ENCODE data around the gene RAB1B. TPM values are rescaled to one million over a fixed set of nuclear protein-coding genes. Genes with fewer than 3 reads are reported as not detected.

Gene RAB1B
- total RNA-seq, 4 donors from 2014 or later: 96.0 to 194 (median 130) TPM

GRCh38 chr11:66278363-66279091, 10.1 kb downstream of the RAB1B start:
- H3K9me3 ChIP-seq: no peaks in the 10 kb centered on the region
- H3K27me3 ChIP-seq: no peaks in the 10 kb centered on the region
- in situ Hi-C loops (cut with MboI; ENCODE audit: low sequenced_read_pairs in 4 of 4): no loop called here
- H3K36me3 ChIP-seq: peaks cover 0 to 27% of the 10 kb centered on the region in 2 donors
- TF ChIP-seq POLR2A (IDR thresholded peaks at IDR 0.05): no peak
- TF ChIP-seq, protein P1, sequence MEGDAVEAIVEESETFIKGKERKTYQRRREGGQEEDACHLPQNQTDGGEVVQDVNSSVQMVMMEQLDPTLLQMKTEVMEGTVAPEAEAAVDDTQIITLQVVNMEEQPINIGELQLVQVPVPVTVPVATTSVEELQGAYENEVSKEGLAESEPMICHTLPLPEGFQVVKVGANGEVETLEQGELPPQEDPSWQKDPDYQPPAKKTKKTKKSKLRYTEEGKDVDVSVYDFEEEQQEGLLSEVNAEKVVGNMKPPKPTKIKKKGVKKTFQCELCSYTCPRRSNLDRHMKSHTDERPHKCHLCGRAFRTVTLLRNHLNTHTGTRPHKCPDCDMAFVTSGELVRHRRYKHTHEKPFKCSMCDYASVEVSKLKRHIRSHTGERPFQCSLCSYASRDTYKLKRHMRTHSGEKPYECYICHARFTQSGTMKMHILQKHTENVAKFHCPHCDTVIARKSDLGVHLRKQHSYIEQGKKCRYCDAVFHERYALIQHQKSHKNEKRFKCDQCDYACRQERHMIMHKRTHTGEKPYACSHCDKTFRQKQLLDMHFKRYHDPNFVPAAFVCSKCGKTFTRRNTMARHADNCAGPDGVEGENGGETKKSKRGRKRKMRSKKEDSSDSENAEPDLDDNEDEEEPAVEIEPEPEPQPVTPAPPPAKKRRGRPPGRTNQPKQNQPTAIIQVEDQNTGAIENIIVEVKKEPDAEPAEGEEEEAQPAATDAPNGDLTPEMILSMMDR (IDR thresholded peaks at IDR 0.05 in 4 of 5, conservative IDR thresholded peaks at IDR 0.05 in 1 of 5): no peak
- no peak overlapping the region for H3K4me3 ChIP-seq
- intact Hi-C loops (cut with DNase I; ENCODE audit: low total_unique reads): no loop called here
- H3K4me1 ChIP-seq: peaks cover 5 to 8% of the 10 kb centered on the region in 2 donors
- DNase-seq (no peak), ATAC-seq (no peak)
- no peak overlapping the region for H3K27ac ChIP-seq

DNA sequence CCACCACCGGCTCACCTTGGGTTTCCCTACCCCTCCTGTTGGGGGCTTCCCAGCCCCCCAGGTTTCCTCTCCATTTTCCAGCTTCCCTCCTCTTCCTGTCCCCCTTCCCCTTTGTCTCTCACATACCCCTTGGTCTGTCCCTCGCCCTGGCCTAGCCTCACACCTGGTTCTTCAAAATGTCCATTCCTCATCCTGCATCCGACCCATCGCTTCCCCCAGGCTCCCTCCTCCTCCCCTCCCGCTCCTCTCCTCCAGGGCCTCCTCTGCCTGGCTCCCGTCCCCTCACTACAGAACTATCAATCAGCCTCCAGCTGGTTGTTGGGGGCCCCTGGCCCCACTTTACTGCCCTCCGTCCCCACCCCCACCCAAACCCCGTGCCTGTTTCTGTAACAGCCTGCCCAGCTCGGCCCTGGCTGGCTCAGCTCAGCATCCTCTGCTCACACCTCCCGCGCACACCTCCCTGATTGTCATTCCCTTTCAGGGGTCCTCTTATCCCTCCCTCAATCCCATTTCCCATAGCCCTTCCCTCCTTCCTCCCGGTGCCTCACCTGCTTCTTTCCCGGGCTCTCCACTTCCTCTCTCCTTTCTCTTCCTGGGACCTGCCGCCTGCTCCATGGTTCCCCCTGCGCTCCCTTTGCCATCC, 10.8 kb downstream of the RAB1B start:
- TF ChIP-seq, protein P1 (IDR thresholded peaks at IDR 0.05 in 4 of 5, conservative IDR thresholded peaks at IDR 0.05 in 1 of 5): no peak
- TF ChIP-seq POLR2A (IDR thresholded peaks at IDR 0.05): no peak
- Histone ChIP-seq H3K4me3 (no peak overlapping the region), H3K9me3 (no peaks in the 10 kb centered on the region), H3K27ac (no peak overlapping the region), H3K36me3 (peaks cover 0 to 23% of the 10 kb centered on the region in 2 donors), H3K27me3 (no peaks in the 10 kb centered on the region), H3K4me1 (peaks cover 5 to 8% of the 10 kb centered on the region in 2 donors)
- no peak for ATAC-seq
- intact Hi-C loops (cut with DNase I; ENCODE audit: low total_unique reads): no loop called here
- in situ Hi-C loops (cut with MboI; ENCODE audit: low sequenced_read_pairs in 4 of 4): no loop called here
- DNase-seq: no peak

DNA sequence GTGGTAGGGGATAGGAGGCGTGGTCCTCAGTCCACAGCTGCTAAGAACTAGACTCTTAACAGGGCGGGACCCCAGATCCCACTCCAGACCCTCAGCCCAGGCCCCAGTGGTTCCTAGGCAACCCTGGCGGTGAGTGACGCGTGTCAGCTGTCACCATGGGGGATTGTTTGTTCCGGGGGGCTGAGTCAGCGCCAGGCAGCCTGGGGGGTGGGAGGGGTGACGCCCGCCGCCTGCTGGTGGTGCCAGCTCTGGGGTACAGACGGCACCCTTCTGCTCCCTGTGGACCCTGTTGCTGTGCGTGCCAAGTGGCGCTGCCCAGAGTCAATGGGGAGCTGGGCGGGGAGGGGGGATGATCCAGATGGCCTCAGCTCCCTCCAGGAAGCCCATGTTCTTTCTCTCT, 12.0 kb downstream of the RAB1B start:
- in situ Hi-C loops (cut with MboI; ENCODE audit: low sequenced_read_pairs in 4 of 4): loop anchor here in 1 of 4 donors (10.0 kb wide), 1 partner anchor 56 kb away; no protein-coding TSS in a partner anchor
- DNase-seq (no peak), ATAC-seq (no peak)
- Histone ChIP-seq H3K27me3 (no peaks in the 10 kb centered on the region), H3K4me3 (no peak overlapping the region), H3K9me3 (no peaks in the 10 kb centered on the region), H3K36me3 (peaks cover 0 to 14% of the 10 kb centered on the region in 2 donors), H3K4me1 (peaks cover 5 to 8% of the 10 kb centered on the region in 2 donors), H3K27ac (no peak overlapping the region)
- TF ChIP-seq POLR2A (IDR thresholded peaks at IDR 0.05): no peak
- TF ChIP-seq, protein P1 (IDR thresholded peaks at IDR 0.05 in 4 of 5, conservative IDR thresholded peaks at IDR 0.05 in 1 of 5): no peak
- intact Hi-C loops (cut with DNase I; ENCODE audit: low total_unique reads): no loop called here

DNA sequence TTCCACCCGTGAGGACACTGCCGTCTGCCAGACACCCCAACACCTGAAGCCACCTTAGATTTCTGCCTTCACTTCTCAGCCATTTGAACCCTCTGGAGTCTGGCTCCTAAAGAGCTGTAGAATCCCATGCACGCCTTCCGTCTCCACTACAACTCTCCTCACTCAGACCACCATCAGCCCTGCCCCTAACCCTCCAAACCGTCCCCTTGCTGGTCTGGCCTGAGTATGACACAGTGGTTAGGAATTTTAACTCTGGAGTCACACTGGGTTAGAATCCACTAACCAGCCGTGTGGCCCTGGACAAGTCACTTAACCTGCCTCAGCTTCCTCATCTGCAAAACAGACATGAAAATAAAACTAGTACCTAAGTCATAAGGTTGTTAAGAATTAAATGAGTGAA, 12.6 kb downstream of the RAB1B start:
- no peaks in the 10 kb centered on the region for H3K27me3 ChIP-seq
- no peaks in the 10 kb centered on the region for H3K9me3 ChIP-seq
- H3K36me3 ChIP-seq: peaks cover 0 to 8% of the 10 kb centered on the region in 2 donors
- intact Hi-C loops (cut with DNase I; ENCODE audit: low total_unique reads): no loop called here
- no peak overlapping the region for H3K4me3 ChIP-seq
- ATAC-seq (no peak), DNase-seq (no peak)
- in situ Hi-C loops (cut with MboI; ENCODE audit: low sequenced_read_pairs in 4 of 4): loop anchor here in 1 of 4 donors (10.0 kb wide), 1 partner anchor 56 kb away; no protein-coding TSS in a partner anchor
- TF ChIP-seq, protein P1 (IDR thresholded peaks at IDR 0.05 in 4 of 5, conservative IDR thresholded peaks at IDR 0.05 in 1 of 5): no peak
- no peak for TF ChIP-seq POLR2A (IDR thresholded peaks at IDR 0.05)
- H3K27ac ChIP-seq: no peak overlapping the region
- H3K4me1 ChIP-seq: peaks cover 10% of the 10 kb centered on the region in 2 donors
